HG03066 (cell line): ENCODE results near the gene RSPO1.
"Not testable (repeated sequence)": the region's sequence is repeated elsewhere in the genome, so short reads cannot be mapped to it uniquely, and the experiment has no call there.

Source experiments
- ATAC-seq: cut with Tn5 transposase; IDR thresholded peaks from one replicate; pipeline ENCODE4 v1.9.1; 2021; ENCODE audit warnings: low read depth; ENCODE audit not compliant: unreplicated experiment

Gene RSPO1, protein sequence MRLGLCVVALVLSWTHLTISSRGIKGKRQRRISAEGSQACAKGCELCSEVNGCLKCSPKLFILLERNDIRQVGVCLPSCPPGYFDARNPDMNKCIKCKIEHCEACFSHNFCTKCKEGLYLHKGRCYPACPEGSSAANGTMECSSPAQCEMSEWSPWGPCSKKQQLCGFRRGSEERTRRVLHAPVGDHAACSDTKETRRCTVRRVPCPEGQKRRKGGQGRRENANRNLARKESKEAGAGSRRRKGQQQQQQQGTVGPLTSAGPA

GRCh38 chr1:37634244-37634991 is at the start of gene RSPO1:
Gene RSPO1, minus strand, starts transcription at chr1:37634892. Its CDS starts 5,231 bp downstream, at chr1:37629661.
- ATAC-seq = no peak

GRCh38 chr1:37684182-37684581 is 49.5 kb upstream of the RSPO1 start:
- not testable (repeated sequence) for ATAC-seq

DNA sequence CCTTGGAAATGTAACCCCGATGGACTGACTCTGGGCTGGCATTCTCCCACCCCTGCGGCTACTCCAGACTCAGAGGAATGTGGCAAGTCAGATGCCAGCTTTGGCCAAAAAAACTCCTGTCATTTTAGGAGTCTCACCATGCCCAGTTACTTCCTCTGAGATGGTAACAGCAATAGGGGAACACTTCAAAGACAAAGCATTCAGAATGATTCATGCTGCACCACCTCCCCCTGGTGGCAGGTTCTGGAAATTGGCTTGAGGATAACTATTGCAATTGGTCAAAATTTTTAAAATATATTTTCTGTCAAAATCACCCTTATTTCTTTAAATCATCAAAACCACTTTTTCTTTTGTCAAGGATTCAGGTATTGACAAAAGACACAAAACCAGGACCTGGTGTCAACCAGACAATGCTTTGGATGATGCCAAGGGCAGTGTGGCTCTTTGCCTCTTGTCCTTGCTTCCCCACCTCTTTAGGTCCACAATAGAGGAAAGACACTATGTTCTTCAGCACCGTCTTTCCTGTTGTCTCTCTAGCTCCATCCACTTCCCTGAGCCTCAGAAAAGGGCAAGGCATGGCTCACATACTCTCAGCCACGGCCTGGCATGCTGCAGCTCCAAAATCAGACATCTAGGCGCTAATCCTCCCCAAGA is 47.8 kb upstream of the RSPO1 start:
- no peak for ATAC-seq

DNA sequence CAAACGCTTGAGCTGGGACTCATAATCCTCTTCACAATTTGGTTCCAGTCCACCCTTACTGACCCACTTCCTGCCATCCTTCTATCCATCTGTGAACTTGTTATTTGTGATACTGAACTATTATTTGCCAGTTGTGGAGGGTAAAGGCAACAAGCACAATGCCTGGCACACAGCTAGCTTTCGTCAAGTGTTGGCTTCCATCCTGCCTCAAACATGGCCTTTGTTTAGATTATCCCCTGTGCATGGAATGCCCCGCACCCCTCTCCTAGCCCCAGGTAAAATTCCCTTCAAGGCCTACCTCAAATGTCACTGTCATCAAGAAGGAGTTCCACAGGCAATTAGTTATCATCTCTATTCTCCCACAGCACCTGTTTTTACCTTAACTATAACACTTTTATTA is 46.2 kb upstream of the RSPO1 start:
- no peak for ATAC-seq

- no peak for ATAC-seq
These were observed 43.1 kb upstream of the RSPO1 start for GRCh38 chr1:37677808-37678207.

DNA sequence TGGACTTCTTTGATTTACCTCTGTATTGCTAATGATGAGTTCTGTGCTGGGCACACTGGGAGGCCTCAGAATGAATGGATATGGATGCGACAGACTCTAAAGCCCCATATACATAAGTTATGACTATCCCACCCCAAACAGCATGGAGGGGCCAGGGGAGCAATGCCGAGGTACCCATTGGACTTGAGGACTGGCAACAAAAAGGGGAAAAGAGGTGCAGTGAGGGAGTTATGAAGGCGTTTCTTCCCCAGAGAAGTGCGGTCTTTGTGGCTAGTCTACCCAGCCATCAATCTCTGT is 42.4 kb upstream of the RSPO1 start:
- ATAC-seq = no peak

DNA sequence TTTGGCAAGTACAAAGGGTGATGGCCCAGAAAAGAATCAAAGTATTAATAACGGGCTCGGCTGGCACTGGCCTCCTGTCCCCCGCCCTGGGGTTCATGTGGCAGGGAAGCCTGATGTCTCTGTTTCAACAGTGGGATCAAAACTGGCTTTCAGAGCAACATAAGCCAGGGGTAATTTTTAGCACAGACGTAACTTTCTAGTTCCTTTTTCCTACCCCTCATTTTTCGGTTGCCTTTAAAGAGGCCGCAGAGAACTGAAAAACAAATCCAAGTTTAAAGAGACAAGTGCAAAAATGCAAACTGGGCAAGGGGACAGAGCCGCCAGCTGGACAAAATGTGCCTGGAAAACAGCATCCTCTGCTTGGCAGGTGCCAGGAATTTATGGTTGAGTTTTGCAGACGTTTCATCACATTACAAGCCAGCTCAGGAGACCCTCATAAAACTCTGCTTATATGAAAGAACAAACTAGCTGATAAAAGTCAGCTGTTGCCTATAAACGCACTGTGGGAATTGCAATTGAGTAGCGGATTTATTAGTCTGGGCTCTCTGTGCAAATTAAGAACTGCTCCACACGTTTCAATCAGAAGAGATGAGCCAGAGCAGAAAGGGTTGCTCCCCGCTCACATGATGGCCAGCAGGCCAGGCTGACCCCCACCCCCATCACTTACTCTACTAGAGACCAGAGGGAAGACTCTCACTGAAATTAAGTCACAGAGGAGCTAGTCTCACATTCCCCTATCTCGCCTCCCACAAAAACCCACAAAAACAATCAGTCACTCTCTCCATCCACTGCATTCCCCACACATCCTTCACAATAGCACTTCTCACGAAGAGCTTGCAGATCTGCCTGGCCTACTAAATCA is 41.8 kb upstream of the RSPO1 start:
- ATAC-seq = no peak

GRCh38 chr1:37673920-37674319 is 39.2 kb upstream of the RSPO1 start:
- ATAC-seq = no peak

- ATAC-seq = no peak
These were observed 37.6 kb upstream of the RSPO1 start for GRCh38 chr1:37672136-37672870.

DNA sequence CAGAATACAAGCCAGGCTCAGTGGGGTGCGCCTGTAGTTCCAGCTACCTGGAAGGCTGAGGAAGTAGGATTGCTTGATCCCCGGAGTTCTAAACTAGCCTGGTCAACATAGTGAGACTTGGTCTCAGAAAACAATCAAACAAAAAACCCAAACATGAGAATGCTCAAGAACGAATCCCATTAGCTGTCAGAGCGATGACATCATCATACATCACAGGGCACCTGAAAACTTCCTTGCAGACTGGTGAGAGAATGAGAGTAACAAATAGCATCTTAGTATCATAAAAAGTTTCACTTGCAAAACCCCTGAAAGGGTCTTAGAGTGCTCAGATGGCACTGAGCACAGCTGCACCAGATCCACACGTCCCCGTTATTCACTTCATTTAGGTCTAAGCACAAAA is 36.6 kb upstream of the RSPO1 start:
- ATAC-seq = no peak

- no peak for ATAC-seq
These were observed 35.4 kb upstream of the RSPO1 start for GRCh38 chr1:37670133-37670532.

DNA sequence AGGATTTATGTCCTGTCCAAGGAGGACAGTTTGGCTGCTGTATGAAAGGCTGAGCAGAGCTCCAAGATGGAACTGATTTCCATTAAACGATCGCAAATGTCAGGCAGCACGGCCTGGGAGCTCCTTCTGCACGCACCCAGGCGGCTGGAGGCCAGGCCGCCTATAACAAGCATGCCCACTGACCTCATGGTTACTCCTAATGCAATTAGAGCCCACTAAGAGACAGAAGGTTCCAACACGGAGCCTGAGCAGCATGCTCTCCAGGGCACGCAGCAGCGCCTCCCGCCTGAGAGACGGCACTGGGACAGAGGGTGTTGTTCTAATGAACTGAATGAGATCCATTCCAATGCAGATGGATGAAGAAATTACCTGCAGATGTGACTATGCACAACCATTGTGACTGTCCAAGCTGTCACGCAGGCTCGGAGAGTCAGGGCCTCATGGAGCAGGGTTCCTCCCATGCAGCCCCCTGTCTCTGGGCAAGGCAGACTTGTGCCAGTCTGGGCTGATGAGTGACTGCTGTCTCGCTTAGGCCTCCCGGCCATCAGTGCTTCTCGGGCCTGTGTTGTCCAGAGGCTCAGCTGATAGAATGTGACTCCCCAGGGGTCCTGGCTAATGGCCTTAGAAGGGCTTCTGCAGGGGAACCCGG is 32.5 kb upstream of the RSPO1 start:
- no peak for ATAC-seq

DNA sequence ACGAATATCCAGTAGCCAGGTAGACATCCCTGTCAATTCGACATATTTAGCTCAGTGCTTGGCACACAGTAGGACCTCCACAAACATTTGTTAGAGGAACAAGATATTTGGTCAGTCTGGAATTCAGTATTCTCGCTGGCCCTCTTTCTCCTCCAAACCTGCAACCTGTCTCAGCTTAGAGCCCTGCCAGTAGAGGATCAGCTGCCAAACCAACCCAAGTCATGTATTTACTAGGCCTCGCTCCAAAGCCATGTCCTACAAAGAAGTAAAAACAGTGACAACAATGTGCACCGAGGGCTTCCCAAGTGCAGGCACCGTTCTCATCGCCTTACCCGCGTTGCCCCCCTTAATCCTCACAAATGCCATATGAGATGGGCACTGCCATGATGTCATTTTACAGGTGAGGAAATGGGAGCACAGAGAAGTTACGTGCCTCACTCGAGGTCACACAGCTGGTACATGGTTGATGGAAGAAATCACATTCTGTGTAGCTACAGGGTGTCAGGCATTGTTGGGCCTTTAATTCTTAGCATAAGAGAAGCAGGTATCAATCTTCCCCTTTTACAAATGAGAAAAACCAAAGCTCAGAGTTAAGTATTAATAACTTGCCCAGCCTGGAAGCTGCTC is 31.7 kb upstream of the RSPO1 start:
- ATAC-seq = no peak

GRCh38 chr1:37663426-37664000 is 28.8 kb upstream of the RSPO1 start:
- no peak for ATAC-seq

DNA sequence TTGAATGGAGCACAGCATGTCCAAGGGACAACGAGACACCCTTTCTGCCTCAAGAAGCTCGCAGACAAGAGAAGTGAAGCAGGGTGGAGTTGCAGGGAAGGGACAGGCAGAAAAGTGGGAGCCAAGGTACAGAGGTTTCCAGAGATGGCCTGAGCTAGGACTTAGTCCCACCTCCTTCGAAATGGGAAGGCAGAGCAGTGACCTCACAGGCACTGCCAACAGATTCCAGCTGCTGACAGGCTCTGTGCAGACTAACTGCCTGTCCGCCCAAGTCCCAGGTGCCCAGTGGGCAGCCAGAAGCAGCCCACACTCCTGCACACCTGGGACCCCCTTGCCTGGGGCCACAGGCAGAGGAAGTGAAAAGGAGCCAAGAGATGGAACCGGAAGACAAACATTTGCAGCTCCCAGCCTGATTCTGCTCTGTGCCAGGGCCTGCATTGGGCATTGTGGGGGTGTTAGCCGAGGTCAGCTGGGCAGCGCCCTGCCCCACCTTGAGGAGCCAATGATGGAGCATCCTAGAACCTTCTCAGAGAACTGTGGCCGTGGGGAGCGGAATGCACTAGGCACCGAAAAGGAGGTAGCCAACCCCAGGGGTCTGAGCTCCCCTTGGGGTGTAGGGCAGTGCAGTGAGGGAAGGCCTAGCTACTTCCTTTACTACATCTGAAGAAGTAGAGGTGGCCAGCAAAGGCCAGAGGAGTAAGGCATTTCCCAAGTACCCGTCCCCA is 27.5 kb upstream of the RSPO1 start:
- no peak for ATAC-seq

DNA sequence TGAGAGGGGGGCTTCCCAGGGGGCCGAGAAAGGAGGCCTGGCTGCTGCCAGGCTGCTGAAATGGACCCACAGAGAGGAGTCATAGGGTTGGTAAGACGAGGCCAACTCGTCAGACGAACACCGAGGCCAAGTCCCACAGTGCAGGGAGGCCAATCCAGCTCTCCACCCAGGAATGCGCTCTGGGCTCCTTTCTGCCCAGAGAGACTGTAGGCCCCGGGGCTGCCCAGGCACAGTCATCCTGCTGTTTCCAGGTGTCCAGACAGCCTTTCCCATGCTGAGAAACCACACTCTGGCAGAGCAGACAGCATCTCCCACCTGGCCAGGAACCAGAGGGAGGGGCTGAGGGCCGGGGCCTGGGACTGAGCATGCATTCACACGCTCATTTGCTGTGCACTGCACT is 26.7 kb upstream of the RSPO1 start:
- no peak for ATAC-seq

- ATAC-seq = no peak
These were observed 26.0 kb upstream of the RSPO1 start for GRCh38 chr1:37660664-37661063.

- ATAC-seq = no peak
These were observed 23.8 kb upstream of the RSPO1 start for GRCh38 chr1:37658486-37658885.
